Measurements from ENCODE around the gene MATCAP1. TPM values are rescaled to one million over a fixed set of nuclear protein-coding genes. Genes with fewer than 3 reads are reported as not detected.

The MATCAP1 gene
- total RNA-seq, 3 donors from 2014 or later: 10.9 to 13.4 (median 11.6) TPM

- Histone ChIP-seq H3K9me3 (no peaks in the 10 kb centered on the region), H3K27me3 (no peaks in the 10 kb centered on the region), H3K4me1 (peaks cover 10 to 16% of the 10 kb centered on the region in 2 donors), H3K36me3 (no peaks in the 10 kb centered on the region), H3K27ac (peak within 1 kb of the TSS; percentile 52 to 82), H3K4me3 (peak within 1 kb of the TSS; percentile 42 to 70 (median 52))
- intact Hi-C loops (cut with DNase I; ENCODE audit: low total_unique reads): no loop called here
- no peak for DNase-seq (ENCODE audit: low spot score in 2 of 2)
- no peak for TF ChIP-seq POLR2A (IDR thresholded peaks at IDR 0.05)
- TF ChIP-seq POLR2AphosphoS5 (IDR thresholded peaks at IDR 0.05): no peak
- no peak for TF ChIP-seq CTCF (IDR thresholded peaks at IDR 0.05)
These were observed 19.1 kb downstream of the MATCAP1 start, which contains the start of gene HSF4 for GRCh38 chr16:67164599-67165061. Gene HSF4, plus strand, starts transcription at chr16:67164745. Its CDS starts 67 bp downstream, at chr16:67164812.

DNA sequence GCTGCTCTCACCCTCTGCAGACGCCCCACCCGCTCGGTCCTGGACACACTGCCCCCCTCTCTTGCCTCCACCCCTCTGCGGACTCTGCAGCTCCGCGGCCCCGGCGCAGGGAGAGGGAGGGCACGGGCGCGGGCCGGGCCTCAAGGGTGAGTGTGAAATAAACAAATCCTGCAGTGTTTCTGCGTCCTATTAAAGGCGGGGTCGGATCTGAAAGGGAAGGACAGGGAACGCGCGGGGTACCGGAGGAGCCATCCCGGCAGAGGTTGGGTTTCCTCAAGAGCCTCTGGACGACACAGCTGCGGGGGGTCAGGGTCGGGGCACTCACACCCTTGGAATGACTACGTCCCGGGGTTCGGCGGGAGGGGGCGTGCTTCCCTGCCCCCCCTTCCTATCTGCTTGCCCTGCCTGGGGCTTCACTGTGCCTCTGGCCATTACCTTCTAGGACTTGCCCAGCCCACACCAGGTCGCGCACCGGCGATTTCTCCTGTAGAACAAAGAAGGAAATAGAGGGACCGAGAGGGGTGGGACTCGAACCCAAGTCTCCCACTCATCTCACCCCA, 19.7 kb downstream of the MATCAP1 start:
- no peak for TF ChIP-seq CTCF (IDR thresholded peaks at IDR 0.05)
- TF ChIP-seq POLR2A (IDR thresholded peaks at IDR 0.05): no peak
- TF ChIP-seq POLR2AphosphoS5 (IDR thresholded peaks at IDR 0.05): no peak
- no peak for DNase-seq (ENCODE audit: low spot score in 2 of 2)
- no peaks in the 10 kb centered on the region for H3K27me3 ChIP-seq

DNA sequence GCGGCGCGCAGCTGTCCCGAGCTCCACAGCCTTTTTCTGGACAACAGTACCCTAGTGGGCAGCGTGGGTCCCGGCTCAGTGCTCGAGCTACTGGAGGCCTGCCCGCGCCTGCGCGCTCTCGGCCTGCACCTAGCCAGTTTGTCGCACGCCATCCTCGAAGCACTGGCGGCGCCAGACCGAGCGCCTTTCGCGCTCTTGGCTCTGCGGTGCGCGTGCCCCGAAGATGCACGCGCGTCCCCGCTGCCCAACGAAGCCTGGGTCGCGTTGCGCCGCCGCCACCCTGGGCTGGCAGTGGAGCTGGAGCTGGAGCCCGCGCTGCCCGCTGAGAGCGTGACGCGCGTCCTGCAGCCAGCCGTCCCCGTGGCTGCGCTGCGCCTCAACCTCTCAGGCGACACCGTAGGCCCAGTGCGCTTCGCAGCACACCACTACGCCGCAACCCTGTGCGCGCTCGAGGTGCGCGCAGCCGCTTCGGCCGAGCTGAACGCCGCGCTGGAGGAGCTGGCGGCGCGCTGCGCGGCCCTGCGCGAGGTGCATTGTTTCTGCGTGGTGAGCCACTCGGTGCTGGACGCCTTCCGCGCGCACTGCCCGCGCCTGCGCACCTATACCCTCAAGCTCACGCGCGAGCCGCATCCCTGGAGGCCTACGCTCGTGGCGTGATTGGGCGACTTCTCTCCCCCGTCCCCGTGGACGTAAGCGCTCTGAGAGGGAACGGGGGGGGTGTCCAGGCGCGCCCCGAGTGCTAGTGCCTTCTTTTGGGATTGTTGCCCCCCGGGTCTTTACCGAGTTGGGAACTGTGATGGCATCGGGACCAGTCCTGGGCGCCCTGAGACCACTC, 20.4 kb downstream of the MATCAP1 start:
- Histone ChIP-seq H3K4me3 (peak overlapping the region; percentile 42 to 70 (median 52)), H3K4me1 (peaks cover 10 to 11% of the 10 kb centered on the region in 2 donors), H3K27ac (peak overlapping the region; percentile 52 to 82), H3K9me3 (no peaks in the 10 kb centered on the region), H3K27me3 (no peaks in the 10 kb centered on the region), H3K36me3 (no peaks in the 10 kb centered on the region)
- intact Hi-C loops (cut with DNase I; ENCODE audit: low total_unique reads): no loop called here
- TF ChIP-seq POLR2AphosphoS5 (IDR thresholded peaks at IDR 0.05) (peak in 1 of 3 donors; percentile 20), CTCF (IDR thresholded peaks at IDR 0.05) (no peak), POLR2A (IDR thresholded peaks at IDR 0.05) (no peak)
- no peak for DNase-seq (ENCODE audit: low spot score in 2 of 2)

More for the DNA sequence above, 19.7 kb downstream of the MATCAP1 start:
- Histone ChIP-seq H3K4me3 (peak overlapping the region; percentile 42 to 70 (median 52)), H3K4me1 (peaks cover 10 to 11% of the 10 kb centered on the region in 2 donors), H3K9me3 (no peaks in the 10 kb centered on the region), H3K36me3 (no peaks in the 10 kb centered on the region), H3K27ac (peak overlapping the region; percentile 52 to 82)
- intact Hi-C loops (cut with DNase I; ENCODE audit: low total_unique reads): no loop called here

- no peaks in the 10 kb centered on the region for H3K9me3 ChIP-seq
- no peak for TF ChIP-seq POLR2A (IDR thresholded peaks at IDR 0.05)
- TF ChIP-seq POLR2AphosphoS5 (IDR thresholded peaks at IDR 0.05): no peak
- TF ChIP-seq CTCF (IDR thresholded peaks at IDR 0.05): no peak
- no peaks in the 10 kb centered on the region for H3K36me3 ChIP-seq
- H3K27ac ChIP-seq: peak overlapping the region in 1 of 2 donors; percentile 19
- H3K27me3 ChIP-seq: no peaks in the 10 kb centered on the region
- H3K4me3 ChIP-seq: peak overlapping the region; percentile 42 to 70 (median 52)
- intact Hi-C loops (cut with DNase I; ENCODE audit: low total_unique reads): no loop called here
- H3K4me1 ChIP-seq: peaks cover 10 to 11% of the 10 kb centered on the region in 2 donors
- no peak for DNase-seq (ENCODE audit: low spot score in 2 of 2)
These were observed 21.1 kb downstream of the MATCAP1 start for GRCh38 chr16:67162506-67163163.
